Measurements from ENCODE around the gene CCBE1.

GRCh38 chr18:59562751-59563150, 134.5 kb downstream of the CCBE1 start:
- TF ChIP-seq EZH2phosphoT487 (IDR thresholded peaks at IDR 0.05) (no peak), CTCF (IDR thresholded peaks at IDR 0.05) (no peak), EZH2 (IDR thresholded peaks at IDR 0.05) (no peak)

All from neural progenitor cell (in vitro differentiated cells).